NCI-H187 treated with DMSO at 0.1 percent for 48 hours (cell line): ENCODE measurements around the gene TUFT1.

ENCODE experiments used
- DNase-seq: peaks from one replicate; lab custom pipeline; 2025; lab: John Stamatoyannopoulos, UW

Gene TUFT1

GRCh38 chr1:151539321-151540020, 638 bp upstream of the TUFT1 start:
- peak; percentile 99 for DNase-seq

- DNase-seq, result no peak
Observed at GRCh38 chr1:151540982-151541377, 871 bp downstream of the TUFT1 start.

- DNase-seq, result no peak
Observed at GRCh38 chr1:151541752-151542151, 1.6 kb downstream of the TUFT1 start.

- no peak for DNase-seq
Observed at GRCh38 chr1:151542710-151543129, 2.6 kb downstream of the TUFT1 start.

- DNase-seq, result no peak
Observed at GRCh38 chr1:151545542-151545941, 5.4 kb downstream of the TUFT1 start.

GRCh38 chr1:151546011-151546925, 6.2 kb downstream of the TUFT1 start:
- DNase-seq, result no peak

GRCh38 chr1:151547119-151547899, 7.2 kb downstream of the TUFT1 start:
- DNase-seq, result no peak

GRCh38 chr1:151547900-151548230, 7.8 kb downstream of the TUFT1 start:
- DNase-seq, result no peak

GRCh38 chr1:151549199-151549598, 9.1 kb downstream of the TUFT1 start:
- no peak for DNase-seq

- no peak for DNase-seq
Observed at GRCh38 chr1:151553659-151554058, 13.6 kb downstream of the TUFT1 start.

- DNase-seq, result no peak
Observed at GRCh38 chr1:151556052-151556451, 15.9 kb downstream of the TUFT1 start.

- DNase-seq, result no peak
Observed at GRCh38 chr1:151562661-151563060, 22.6 kb downstream of the TUFT1 start.

GRCh38 chr1:151563376-151563775, 23.3 kb downstream of the TUFT1 start:
- DNase-seq, result no peak

- DNase-seq, result no peak
Observed at GRCh38 chr1:151565502-151566189, 25.5 kb downstream of the TUFT1 start.

GRCh38 chr1:151568626-151569088, 28.5 kb downstream of the TUFT1 start:
- DNase-seq, result no peak

- no peak for DNase-seq
Observed at GRCh38 chr1:151570819-151571218, 30.7 kb downstream of the TUFT1 start.

GRCh38 chr1:151574575-151575529, 34.7 kb downstream of the TUFT1 start:
- no peak for DNase-seq

- DNase-seq, result no peak
Observed at GRCh38 chr1:151577173-151577572, 37.1 kb downstream of the TUFT1 start.

- no peak for DNase-seq
Observed at GRCh38 chr1:151578941-151579340, 38.8 kb downstream of the TUFT1 start.

- no peak for DNase-seq
Observed at GRCh38 chr1:151579436-151580225, 39.5 kb downstream of the TUFT1 start.
